NB4 (cell line): Measurements from ENCODE around the gene PRPF40A.

Source experiments
- DNase-seq: peaks from one replicate; pipeline ENCODE4 v3.0.0; 2010; ENCODE audit warnings: low read depth
- H3K4me3 ChIP-seq: one replicate; pipeline ENCODE4 v1.5.1; 2011; ENCODE audit warnings: mild to moderate bottlenecking, low read depth, low read length, moderate library complexity
- MYC ChIP-seq: IDR thresholded peaks from 2 replicates; pipeline ENCODE4 v1.6.1; 2011; ENCODE audit warnings: low read depth, low read length
- POLR2A ChIP-seq: IDR thresholded peaks from 2 replicates; pipeline ENCODE4 v1.6.1; 2011; ENCODE audit warnings: mild to moderate bottlenecking; ENCODE audit not compliant: insufficient read length; ENCODE audit errors: extremely low read depth
- TF ChIP-seq, protein P1 (sequence below): IDR thresholded peaks from one replicate; pipeline ENCODE4 v1.5.1; 2012; ENCODE audit warnings: low read depth, low read length
- TF ChIP-seq, protein P2 (sequence below): IDR thresholded peaks from 2 replicates; pipeline ENCODE4 v1.6.1; 2011; ENCODE audit warnings: low read depth, low read length

The PRPF40A gene

DNA sequence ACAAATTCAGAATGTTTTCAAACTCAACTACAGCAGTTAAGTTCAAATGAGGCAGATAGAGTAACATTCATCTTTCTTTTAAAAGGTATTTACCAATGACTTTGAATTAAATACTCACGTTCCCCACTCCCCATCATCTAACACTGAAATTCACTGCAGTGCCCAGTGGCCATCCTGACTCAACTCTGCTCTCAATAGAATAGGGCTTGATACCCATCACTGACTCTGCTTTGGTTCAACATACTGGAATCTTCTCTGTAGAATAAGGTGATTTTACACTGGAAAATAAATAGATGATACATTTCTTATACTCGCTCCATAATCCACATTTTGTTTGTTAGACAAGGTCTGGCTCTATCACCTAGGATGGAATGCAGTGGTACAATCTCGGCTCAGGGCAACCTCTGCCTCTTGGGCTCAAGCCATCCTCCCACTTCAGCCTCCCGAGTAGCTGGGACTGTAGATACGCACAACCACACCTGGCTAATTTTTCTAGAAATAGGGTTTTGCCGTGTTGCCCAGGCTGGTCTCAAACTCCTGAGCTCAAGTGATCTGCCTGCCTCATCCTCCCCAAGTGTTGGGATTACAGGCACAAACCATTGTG lies 66.4 kb downstream of the PRPF40A start:
- DNase-seq: no peak
- TF ChIP-seq, protein P1, sequence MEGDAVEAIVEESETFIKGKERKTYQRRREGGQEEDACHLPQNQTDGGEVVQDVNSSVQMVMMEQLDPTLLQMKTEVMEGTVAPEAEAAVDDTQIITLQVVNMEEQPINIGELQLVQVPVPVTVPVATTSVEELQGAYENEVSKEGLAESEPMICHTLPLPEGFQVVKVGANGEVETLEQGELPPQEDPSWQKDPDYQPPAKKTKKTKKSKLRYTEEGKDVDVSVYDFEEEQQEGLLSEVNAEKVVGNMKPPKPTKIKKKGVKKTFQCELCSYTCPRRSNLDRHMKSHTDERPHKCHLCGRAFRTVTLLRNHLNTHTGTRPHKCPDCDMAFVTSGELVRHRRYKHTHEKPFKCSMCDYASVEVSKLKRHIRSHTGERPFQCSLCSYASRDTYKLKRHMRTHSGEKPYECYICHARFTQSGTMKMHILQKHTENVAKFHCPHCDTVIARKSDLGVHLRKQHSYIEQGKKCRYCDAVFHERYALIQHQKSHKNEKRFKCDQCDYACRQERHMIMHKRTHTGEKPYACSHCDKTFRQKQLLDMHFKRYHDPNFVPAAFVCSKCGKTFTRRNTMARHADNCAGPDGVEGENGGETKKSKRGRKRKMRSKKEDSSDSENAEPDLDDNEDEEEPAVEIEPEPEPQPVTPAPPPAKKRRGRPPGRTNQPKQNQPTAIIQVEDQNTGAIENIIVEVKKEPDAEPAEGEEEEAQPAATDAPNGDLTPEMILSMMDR: no peak
- no peak for TF ChIP-seq POLR2A
- no peak for TF ChIP-seq MYC
- TF ChIP-seq, protein P2, sequence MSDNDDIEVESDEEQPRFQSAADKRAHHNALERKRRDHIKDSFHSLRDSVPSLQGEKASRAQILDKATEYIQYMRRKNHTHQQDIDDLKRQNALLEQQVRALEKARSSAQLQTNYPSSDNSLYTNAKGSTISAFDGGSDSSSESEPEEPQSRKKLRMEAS: no peak
- H3K4me3 ChIP-seq: no peak overlapping the region

DNA sequence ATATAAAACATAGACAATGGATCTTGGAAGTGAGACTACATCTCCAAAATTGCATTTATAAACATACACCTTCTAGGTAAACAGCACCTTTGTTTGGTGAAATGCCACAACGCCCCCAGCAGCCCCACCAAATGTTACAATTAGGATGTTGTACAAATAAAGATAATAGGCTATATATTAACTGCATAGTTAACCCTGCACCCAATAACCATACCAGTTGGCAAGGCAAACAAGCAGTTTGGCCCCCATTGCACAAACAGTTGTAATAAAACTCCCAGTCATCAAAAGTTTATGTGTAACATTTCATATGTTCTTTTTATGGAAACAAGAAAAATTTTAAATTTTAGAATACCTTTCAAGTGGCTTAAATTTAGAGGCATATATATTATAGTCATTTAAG lies 67.3 kb downstream of the PRPF40A start:
- TF ChIP-seq, protein P1: no peak
- TF ChIP-seq, protein P2: no peak
- TF ChIP-seq MYC (no peak), POLR2A (no peak)

DNA sequence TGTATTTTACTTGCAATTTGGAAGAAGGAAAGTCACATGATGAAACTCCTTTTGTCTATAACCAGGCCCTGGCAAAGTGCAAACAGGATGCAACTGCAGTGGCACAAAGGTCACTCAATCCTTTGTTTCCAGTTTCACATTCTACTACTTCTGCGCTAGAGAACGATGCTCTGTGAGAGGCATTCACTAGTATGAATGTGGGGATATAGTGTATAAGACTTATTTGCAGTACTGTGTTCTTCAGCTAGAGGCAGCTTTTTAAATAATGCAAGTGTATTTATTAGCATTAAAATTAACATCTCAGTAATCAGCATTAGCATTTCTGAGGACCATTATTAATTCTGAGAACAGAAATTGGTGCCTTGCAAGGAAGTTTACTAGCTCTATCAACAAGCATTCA lies 68.9 kb downstream of the PRPF40A start:
- no peak for DNase-seq
- H3K4me3 ChIP-seq: no peak overlapping the region
- TF ChIP-seq, protein P2: no peak
- TF ChIP-seq MYC (no peak), POLR2A (no peak)
- TF ChIP-seq, protein P1: no peak

More for the DNA sequence above, 67.3 kb downstream of the PRPF40A start:
- no peak for DNase-seq
- H3K4me3 ChIP-seq: no peak overlapping the region

DNA sequence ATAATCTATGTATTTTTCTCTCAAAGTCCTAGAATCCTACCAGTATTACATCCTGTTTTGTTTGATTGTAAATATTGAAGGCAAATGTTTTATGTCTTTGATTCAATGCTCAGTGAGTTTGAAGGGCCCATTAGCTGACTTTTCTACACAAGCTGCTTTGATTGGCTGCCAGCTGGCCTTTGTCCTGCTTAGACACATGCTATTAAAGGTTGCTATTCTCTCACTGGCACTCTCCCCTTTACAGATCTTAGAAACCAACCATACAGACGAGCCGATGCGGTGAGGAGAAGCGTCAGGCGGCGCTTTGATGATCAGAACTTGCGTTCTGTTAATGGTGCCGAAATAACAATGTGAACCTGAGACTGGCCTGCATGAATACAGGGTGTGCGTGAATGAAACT lies 69.7 kb downstream of the PRPF40A start:
- TF ChIP-seq MYC (no peak), POLR2A (no peak)
- TF ChIP-seq, protein P2: no peak
- TF ChIP-seq, protein P1: no peak
- no peak overlapping the region for H3K4me3 ChIP-seq
- DNase-seq: no peak

DNA sequence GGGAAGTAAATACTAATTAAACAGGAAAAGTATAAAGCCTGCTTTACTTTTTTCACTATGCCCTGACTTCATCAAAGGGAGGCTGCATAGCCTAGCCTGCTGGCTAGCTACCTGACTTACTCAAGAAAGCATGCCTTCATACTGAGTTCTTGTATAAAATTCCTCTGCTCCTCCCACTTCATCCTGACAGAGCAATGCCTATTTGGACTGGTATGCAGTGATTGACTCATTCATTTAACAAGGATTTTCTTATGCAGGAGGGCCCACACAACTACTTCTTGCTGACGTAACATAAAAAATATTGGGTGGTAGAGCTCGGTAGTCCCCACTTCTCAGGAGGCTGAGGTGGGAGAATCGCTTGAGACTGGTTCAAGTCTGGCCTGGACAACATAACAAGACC lies 70.5 kb downstream of the PRPF40A start:
- TF ChIP-seq POLR2A (no peak), MYC (no peak)
- TF ChIP-seq, protein P2: no peak
- TF ChIP-seq, protein P1: no peak
- no peak overlapping the region for H3K4me3 ChIP-seq
- no peak for DNase-seq
